ENCODE data around the gene BRD3OS.

Gene BRD3OS

DNA sequence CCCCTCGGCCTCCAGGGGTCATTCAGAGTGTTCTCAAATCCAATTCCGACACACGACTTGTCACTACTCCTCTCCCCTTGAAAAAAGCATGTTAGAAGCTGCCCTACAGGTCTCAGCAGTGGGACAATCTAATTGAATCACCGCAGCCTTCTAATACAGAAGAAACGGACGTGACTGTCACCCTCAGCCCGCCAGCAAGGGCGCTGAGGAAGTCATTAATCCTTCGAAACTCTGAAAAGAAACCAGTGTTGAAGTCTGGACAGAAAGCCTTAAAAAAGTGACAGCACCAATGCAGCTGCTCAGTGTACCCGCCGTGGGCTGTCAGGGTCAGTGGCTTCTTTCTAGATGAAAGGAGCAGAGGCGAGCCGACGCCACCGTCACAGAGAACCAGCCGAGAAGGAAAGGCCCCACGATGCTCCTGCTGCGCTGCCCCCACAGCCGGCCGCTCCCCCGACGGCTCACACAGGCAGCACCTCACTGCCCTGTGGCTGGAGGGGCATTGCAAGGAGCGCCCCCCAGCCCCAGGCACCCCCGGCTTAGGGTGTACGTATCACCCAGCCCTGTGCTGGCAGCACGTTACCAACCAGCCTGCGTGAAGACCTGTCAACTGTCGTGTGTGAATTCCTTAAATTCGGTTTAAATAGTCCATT lies 5.7 kb downstream of the BRD3OS start:
- Histone ChIP-seq H3K27ac (no peak overlapping the region), H3K36me3 (peaks cover 72% of the 10 kb centered on the region), H3K4me1 (ENCODE audit: control insufficient read depth in 1 of 2, insufficient read depth in 1 of 2, low read depth in 1 of 2, low read length in 1 of 2) (peaks cover 3% of the 10 kb centered on the region in 2 experiments), H3K4me3 (ENCODE audit: low read depth in 1 of 2, low read length in 1 of 2) (no peak overlapping the region), H3K27me3 (no peaks in the 10 kb centered on the region), H3K9me3 (no peaks in the 10 kb centered on the region)
- TF ChIP-seq, protein P1, sequence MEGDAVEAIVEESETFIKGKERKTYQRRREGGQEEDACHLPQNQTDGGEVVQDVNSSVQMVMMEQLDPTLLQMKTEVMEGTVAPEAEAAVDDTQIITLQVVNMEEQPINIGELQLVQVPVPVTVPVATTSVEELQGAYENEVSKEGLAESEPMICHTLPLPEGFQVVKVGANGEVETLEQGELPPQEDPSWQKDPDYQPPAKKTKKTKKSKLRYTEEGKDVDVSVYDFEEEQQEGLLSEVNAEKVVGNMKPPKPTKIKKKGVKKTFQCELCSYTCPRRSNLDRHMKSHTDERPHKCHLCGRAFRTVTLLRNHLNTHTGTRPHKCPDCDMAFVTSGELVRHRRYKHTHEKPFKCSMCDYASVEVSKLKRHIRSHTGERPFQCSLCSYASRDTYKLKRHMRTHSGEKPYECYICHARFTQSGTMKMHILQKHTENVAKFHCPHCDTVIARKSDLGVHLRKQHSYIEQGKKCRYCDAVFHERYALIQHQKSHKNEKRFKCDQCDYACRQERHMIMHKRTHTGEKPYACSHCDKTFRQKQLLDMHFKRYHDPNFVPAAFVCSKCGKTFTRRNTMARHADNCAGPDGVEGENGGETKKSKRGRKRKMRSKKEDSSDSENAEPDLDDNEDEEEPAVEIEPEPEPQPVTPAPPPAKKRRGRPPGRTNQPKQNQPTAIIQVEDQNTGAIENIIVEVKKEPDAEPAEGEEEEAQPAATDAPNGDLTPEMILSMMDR (IDR thresholded peaks at IDR 0.05): no peak

GRCh38 chr9:134031783-134032182 lies 6.5 kb downstream of the BRD3OS start:
- Histone ChIP-seq H3K27me3 (no peaks in the 10 kb centered on the region), H3K27ac (no peak overlapping the region), H3K4me1 (ENCODE audit: control insufficient read depth in 1 of 2, insufficient read depth in 1 of 2, low read depth in 1 of 2, low read length in 1 of 2) (no peaks in the 10 kb centered on the region), H3K9me3 (no peaks in the 10 kb centered on the region), H3K4me3 (ENCODE audit: low read depth in 1 of 2, low read length in 1 of 2) (no peak overlapping the region), H3K36me3 (peaks cover 80% of the 10 kb centered on the region)
- TF ChIP-seq, protein P1 (IDR thresholded peaks at IDR 0.05): no peak

GRCh38 chr9:134032456-134033222 lies 7.4 kb downstream of the BRD3OS start:
- Histone ChIP-seq H3K9me3 (no peaks in the 10 kb centered on the region), H3K4me3 (ENCODE audit: low read depth in 1 of 2, low read length in 1 of 2) (no peak overlapping the region), H3K27ac (no peak overlapping the region), H3K36me3 (peaks cover 81% of the 10 kb centered on the region), H3K27me3 (no peaks in the 10 kb centered on the region), H3K4me1 (ENCODE audit: control insufficient read depth in 1 of 2, insufficient read depth in 1 of 2, low read depth in 1 of 2, low read length in 1 of 2) (no peaks in the 10 kb centered on the region)
- TF ChIP-seq, protein P1 (IDR thresholded peaks at IDR 0.05): no peak

DNA sequence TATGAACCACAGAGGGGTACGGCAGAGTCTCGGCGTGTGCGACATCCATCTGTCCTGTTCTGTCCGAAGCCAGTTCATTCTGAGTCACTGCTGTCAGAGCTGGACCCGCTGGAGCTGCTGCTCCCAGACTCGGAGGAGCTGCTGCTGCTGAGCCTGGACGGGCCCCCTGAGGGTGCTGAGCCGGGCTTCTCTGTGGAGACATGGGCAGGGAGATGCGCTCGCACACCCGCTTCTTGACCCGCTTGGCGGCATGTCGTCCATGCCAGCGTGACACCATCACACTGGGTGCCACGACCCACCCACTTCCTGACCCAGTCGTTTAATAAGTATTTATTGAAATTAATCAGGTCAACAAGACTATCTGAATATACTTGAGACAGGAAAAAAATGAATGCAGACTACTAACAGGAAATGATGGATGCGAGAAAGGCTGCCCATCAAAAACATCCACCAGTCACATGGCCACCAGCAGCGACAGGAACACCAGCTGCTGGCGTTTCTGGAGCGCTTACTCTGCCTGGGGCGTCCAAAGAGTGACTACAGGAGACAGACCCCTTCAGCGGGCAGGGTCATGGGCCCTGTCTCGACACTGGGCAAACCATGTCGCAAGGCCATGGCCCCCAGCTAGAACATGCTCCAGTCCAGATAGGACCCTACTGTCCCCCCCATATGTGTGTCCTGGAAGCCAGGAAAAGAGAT lies 8.4 kb downstream of the BRD3OS start:
- Histone ChIP-seq H3K27me3 (no peaks in the 10 kb centered on the region), H3K9me3 (no peaks in the 10 kb centered on the region), H3K27ac (no peak overlapping the region), H3K4me3 (ENCODE audit: low read depth in 1 of 2, low read length in 1 of 2) (no peak overlapping the region), H3K4me1 (ENCODE audit: control insufficient read depth in 1 of 2, insufficient read depth in 1 of 2, low read depth in 1 of 2, low read length in 1 of 2) (no peaks in the 10 kb centered on the region), H3K36me3 (peaks cover 82% of the 10 kb centered on the region)
- TF ChIP-seq, protein P1 (IDR thresholded peaks at IDR 0.05): no peak

GRCh38 chr9:134034215-134035040 lies 9.1 kb downstream of the BRD3OS start:
- H3K36me3 ChIP-seq: peaks cover 82% of the 10 kb centered on the region
- no peaks in the 10 kb centered on the region for H3K27me3 ChIP-seq
- H3K27ac ChIP-seq: no peak overlapping the region
- H3K4me1 ChIP-seq (ENCODE audit: control insufficient read depth in 1 of 2, insufficient read depth in 1 of 2, low read depth in 1 of 2, low read length in 1 of 2): no peaks in the 10 kb centered on the region
- H3K4me3 ChIP-seq (ENCODE audit: low read depth in 1 of 2, low read length in 1 of 2): no peak overlapping the region
- TF ChIP-seq, protein P1 (IDR thresholded peaks at IDR 0.05): no peak
- no peaks in the 10 kb centered on the region for H3K9me3 ChIP-seq
